ENCODE measurements around the gene PLCB2. TPM values are rescaled to one million over a fixed set of nuclear protein-coding genes. Genes with fewer than 3 reads are reported as not detected.

PLCB2 gene
- total and polyA plus RNA-seq, 2 donors (not counting 3 experiments of a cell fraction or from before 2014, with no cell fraction given) = 1.5 to 1.6 TPM

DNA sequence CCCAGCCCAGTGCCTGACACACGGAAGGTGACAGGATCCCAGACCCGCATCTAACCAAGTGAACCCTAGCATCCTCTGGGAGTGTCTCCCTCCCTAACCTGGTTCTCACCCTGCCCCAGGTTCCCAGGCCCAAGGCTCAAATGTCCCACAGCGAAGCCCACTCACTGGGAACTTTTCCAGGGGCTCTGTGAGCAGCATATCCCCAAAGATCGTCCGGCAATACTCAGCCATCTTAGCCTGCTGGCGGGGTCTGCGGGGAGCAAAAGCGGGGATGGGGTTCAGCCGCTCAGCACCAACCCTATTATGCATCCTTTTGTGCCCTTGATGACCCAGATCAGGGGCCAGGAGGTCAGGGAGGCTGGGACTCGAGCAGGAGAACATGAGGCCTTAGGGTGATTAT is 10.4 kb downstream of the PLCB2 start:
- FAIRE-seq (no peak), DNase-seq (ENCODE audit: low read depth, low spot score) (no peak)
- BruUV-seq (replicated peaks) = no TSS peak
- H3K4me2 ChIP-seq (ENCODE audit: insufficient read depth, low read length) = no peak overlapping the region
- H3K36me3 ChIP-seq (ENCODE audit: control insufficient read depth in 2 of 2, extremely low read depth in 1 of 2, insufficient read depth in 2 of 2, low read length in 2 of 2) = no peaks in the 10 kb centered on the region
- TF ChIP-seq EZH2 (IDR thresholded peaks at IDR 0.05; ENCODE audit: borderline replicate concordance, low read depth, low read length, severe bottlenecking) = no peak
- no peak for TF ChIP-seq MYC (IDR thresholded peaks at IDR 0.05; ENCODE audit: low read depth, low read length)
- no peak for TF ChIP-seq POLR2A (IDR thresholded peaks at IDR 0.05; ENCODE audit: low read depth, low read length)
- TF ChIP-seq, protein P1, sequence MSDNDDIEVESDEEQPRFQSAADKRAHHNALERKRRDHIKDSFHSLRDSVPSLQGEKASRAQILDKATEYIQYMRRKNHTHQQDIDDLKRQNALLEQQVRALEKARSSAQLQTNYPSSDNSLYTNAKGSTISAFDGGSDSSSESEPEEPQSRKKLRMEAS (IDR thresholded peaks at IDR 0.05; ENCODE audit: insufficient read depth, insufficient read length) = no peak
- no peak for TF ChIP-seq FOS (IDR thresholded peaks at IDR 0.05; ENCODE audit: borderline replicate concordance, insufficient read depth, low read length)
- TF ChIP-seq POLR2AphosphoS5 (IDR thresholded peaks at IDR 0.05; ENCODE audit: insufficient read depth, low read depth, low read length) = no peak
- TF ChIP-seq, protein P2, sequence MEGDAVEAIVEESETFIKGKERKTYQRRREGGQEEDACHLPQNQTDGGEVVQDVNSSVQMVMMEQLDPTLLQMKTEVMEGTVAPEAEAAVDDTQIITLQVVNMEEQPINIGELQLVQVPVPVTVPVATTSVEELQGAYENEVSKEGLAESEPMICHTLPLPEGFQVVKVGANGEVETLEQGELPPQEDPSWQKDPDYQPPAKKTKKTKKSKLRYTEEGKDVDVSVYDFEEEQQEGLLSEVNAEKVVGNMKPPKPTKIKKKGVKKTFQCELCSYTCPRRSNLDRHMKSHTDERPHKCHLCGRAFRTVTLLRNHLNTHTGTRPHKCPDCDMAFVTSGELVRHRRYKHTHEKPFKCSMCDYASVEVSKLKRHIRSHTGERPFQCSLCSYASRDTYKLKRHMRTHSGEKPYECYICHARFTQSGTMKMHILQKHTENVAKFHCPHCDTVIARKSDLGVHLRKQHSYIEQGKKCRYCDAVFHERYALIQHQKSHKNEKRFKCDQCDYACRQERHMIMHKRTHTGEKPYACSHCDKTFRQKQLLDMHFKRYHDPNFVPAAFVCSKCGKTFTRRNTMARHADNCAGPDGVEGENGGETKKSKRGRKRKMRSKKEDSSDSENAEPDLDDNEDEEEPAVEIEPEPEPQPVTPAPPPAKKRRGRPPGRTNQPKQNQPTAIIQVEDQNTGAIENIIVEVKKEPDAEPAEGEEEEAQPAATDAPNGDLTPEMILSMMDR (IDR thresholded peaks at IDR 0.05; ENCODE audit: extremely low read depth in 1 of 2, insufficient read depth in 1 of 2, low read depth in 1 of 2, low read length in 2 of 2) = no peak
- no peak for TF ChIP-seq GATA2 (IDR thresholded peaks at IDR 0.05; ENCODE audit: insufficient read depth, insufficient read length, low read depth, low read length)
- TF ChIP-seq JUN (IDR thresholded peaks at IDR 0.05; ENCODE audit: borderline replicate concordance, insufficient read depth, insufficient read length, low read depth) = no peak
- ChIA-PET CTCF (interaction anchor here (1.5 kb wide), 1 partner anchor 18 kb away, joined by 5 read pairs; no protein-coding TSS in a partner anchor), POLR2A (no interaction called here)
- H3K9ac ChIP-seq (replicated peaks; ENCODE audit: extremely low read depth, insufficient read depth, low read length) = no peak overlapping the region
- H3K9me3 ChIP-seq (replicated peaks; ENCODE audit: control insufficient read depth, insufficient read depth, low read length) = no peaks in the 10 kb centered on the region
- dilution Hi-C loops (cut with MboI; ENCODE audit: extremely low pct_ligation_motif_present, low sequenced_read_pairs) (no loop called here), intact Hi-C loops (cut with micrococcal nuclease) (no loop called here)
- H3K9me1 ChIP-seq (replicated peaks; ENCODE audit: control insufficient read depth, extremely low read depth, insufficient read depth, low read length) = no peaks in the 10 kb centered on the region
- H3K4me3 ChIP-seq (replicated peaks in 1 of 3; ENCODE audit: insufficient read depth in 1 of 3, low read depth in 1 of 3, low read length in 3 of 3) = no peak overlapping the region
- H4K20me1 ChIP-seq (replicated peaks; ENCODE audit: control insufficient read depth, extremely low read depth, insufficient read depth, low read length) = no peaks in the 10 kb centered on the region
- no peaks in the 10 kb centered on the region for H3K79me2 ChIP-seq (ENCODE audit: control insufficient read depth, insufficient read depth, low read length)
- H3K27me3 ChIP-seq (ENCODE audit: control insufficient read depth in 2 of 2, insufficient read depth in 2 of 2, low read length in 2 of 2) = peaks cover 7 to 20% of the 10 kb centered on the region in 2 experiments
- no peaks in the 10 kb centered on the region for H3K4me1 ChIP-seq (ENCODE audit: control insufficient read depth, extremely low read depth, insufficient read depth, low read length)
- no peak overlapping the region for H2AFZ ChIP-seq (ENCODE audit: low read depth, low read length)
- H3K27ac ChIP-seq (ENCODE audit: insufficient read depth, low read depth, low read length) = no peak overlapping the region

Measured in endothelial cell of umbilical vein (primary cell).